CD8-positive, alpha-beta memory T cell (primary cell): ENCODE data around the gene TSPY2. TPM values are rescaled to one million over a fixed set of nuclear protein-coding genes. Genes with fewer than 3 reads are reported as not detected.
"Not testable (repeated sequence)": the region's sequence is repeated elsewhere in the genome, so short reads cannot be mapped to it uniquely, and the experiment has no call there.

Experiments
- CTCF ChIA-PET: fragments of 350-600 bp; sonication (Branson Sonifier 250); formaldehyde crosslinking; loops from one replicate; lab custom pipeline; 2021; ENCODE audit warnings: antibody characterized with exemption; lab: Charles Lee
- POLR2A ChIA-PET: fragments of 350-600 bp; sonication (Branson Sonifier 250); formaldehyde crosslinking; loops from one replicate; lab custom pipeline; 2021; ENCODE audit warnings: antibody characterized with exemption; lab: Charles Lee
- DNase-seq, 5 donors: peaks; one replicate each; pipeline versions ENCODE4 v3.0.0 to v3.0.0-alpha.2; 2020 to 2022; ENCODE audit warnings: mixed read lengths in 1 of 5
- H3K27ac ChIP-seq: one replicate; pipeline ENCODE4 v1.7.0; 2013; ENCODE audit warnings: low read depth, mild to moderate bottlenecking, low read length, moderate library complexity
- H3K27me3 ChIP-seq: 2 replicates; pipeline ENCODE4 v1.7.0; 2013; ENCODE audit warnings: low read length, mild to moderate bottlenecking; ENCODE audit not compliant: insufficient read depth, poor library complexity, severe bottlenecking
- H3K36me3 ChIP-seq: 2 replicates; pipeline ENCODE4 v1.7.0; 2013; ENCODE audit warnings: mild to moderate bottlenecking, low read length, moderate library complexity; ENCODE audit not compliant: insufficient read depth
- H3K4me1 ChIP-seq: 2 replicates; pipeline ENCODE4 v1.7.0; 2013; ENCODE audit warnings: mild to moderate bottlenecking, low read length, moderate library complexity; ENCODE audit not compliant: insufficient read depth
- H3K4me3 ChIP-seq: 2 replicates; pipeline ENCODE4 v1.7.0; 2013; ENCODE audit warnings: mild to moderate bottlenecking, low read length
- H3K9me3 ChIP-seq: 2 replicates; pipeline ENCODE4 v1.7.0; 2013; ENCODE audit warnings: mild to moderate bottlenecking, low read length
- H3K27ac Mint-ChIP-seq, 8 donors: one replicate each; pipeline ENCODE4 v1.8.0; 2020 to 2021; ENCODE audit warnings: mixed read lengths in 8 of 8, mild to moderate bottlenecking in 6 of 8, inconsistent platforms in 3 of 8, moderate library complexity in 3 of 8
- H3K27me3 Mint-ChIP-seq, 2 donors: one replicate each; pipeline ENCODE4 v1.8.0; 2020 to 2021; ENCODE audit warnings: mixed read lengths in 2 of 2, mild to moderate bottlenecking in 1 of 2, moderate library complexity in 1 of 2
- H3K36me3 Mint-ChIP-seq, 3 donors: one replicate each; pipeline ENCODE4 v1.8.0; 2020 to 2021; ENCODE audit warnings: mixed read lengths in 3 of 3, inconsistent platforms in 1 of 3, mild to moderate bottlenecking in 1 of 3
- H3K4me1 Mint-ChIP-seq, 3 donors: one replicate each; pipeline ENCODE4 v1.8.0; 2020 to 2021; ENCODE audit warnings: mixed read lengths in 3 of 3, inconsistent platforms in 1 of 3, mild to moderate bottlenecking in 1 of 3
- H3K4me3 Mint-ChIP-seq, 7 donors: one replicate each; pipeline ENCODE4 v1.8.0; 2020 to 2021; ENCODE audit warnings: mixed read lengths in 7 of 7, mild to moderate bottlenecking in 6 of 7, moderate library complexity in 4 of 7, inconsistent platforms in 2 of 7
- H3K9me3 Mint-ChIP-seq, 5 donors: one replicate each; pipeline ENCODE4 v1.8.0; 2020 to 2022; ENCODE audit warnings: mixed read lengths in 5 of 5, mild to moderate bottlenecking in 3 of 5, moderate library complexity in 2 of 5, inconsistent platforms in 1 of 5
- polyA plus RNA-seq: library from polyadenylated mRNA; unstranded; fragments of 300-500 nt; fragmentation: Illumina TruSeq; gene quantifications from one replicate; pipeline ENCODE4 v1.2.3, GENCODE V29; 2021
- total RNA-seq, 2 experiments: library from RNA; stranded (reverse); gene quantifications; one replicate each; pipeline ENCODE4 v1.2.3, GENCODE V29; 2021

The TSPY2 gene, protein sequence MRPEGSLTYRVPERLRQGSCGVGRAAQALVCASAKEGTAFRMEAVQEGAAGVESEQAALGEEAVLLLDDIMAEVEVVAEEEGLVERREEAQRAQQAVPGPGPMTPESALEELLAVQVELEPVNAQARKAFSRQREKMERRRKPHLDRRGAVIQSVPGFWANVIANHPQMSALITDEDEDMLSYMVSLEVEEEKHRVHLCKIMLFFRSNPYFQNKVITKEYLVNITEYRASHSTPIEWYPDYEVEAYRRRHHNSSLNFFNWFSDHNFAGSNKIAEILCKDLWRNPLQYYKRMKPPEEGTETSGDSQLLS
- total RNA-seq (not detected), polyA plus RNA-seq (not detected)

DNA sequence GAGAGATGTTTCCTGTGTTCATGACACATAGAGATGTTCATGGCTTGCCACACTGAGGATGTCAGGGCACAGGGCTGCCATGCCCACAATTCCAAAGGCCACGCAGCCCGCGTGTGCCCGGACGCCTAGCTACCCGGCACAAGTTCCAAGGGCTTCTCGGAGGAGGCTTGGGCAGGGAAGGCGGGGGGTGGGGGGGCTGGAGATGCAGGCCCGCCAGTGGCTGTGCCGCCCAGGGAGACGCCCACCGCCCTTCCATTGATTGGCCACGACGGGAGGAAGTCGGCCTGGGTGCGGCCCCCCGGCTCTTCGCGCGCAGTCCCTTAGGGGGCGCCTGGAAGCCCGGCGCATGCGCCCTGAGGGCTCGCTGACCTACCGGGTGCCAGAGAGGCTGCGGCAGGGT, at the start of gene TSPY2:
Gene TSPY2, plus strand, starts transcription at position 301 of the 400 bp plus-strand sequence. Its CDS starts 46 bp downstream, at position 347.
- H3K36me3 ChIP-seq, H3K9me3 ChIP-seq, DNase-seq, H3K4me3 Mint-ChIP-seq, H3K27me3 ChIP-seq, H3K4me1 Mint-ChIP-seq, H3K4me1 ChIP-seq, H3K27ac ChIP-seq, H3K36me3 Mint-ChIP-seq, H3K4me3 ChIP-seq, POLR2A ChIA-PET, H3K27ac Mint-ChIP-seq, CTCF ChIA-PET, H3K9me3 Mint-ChIP-seq, H3K27me3 Mint-ChIP-seq: not testable (repeated sequence)

DNA sequence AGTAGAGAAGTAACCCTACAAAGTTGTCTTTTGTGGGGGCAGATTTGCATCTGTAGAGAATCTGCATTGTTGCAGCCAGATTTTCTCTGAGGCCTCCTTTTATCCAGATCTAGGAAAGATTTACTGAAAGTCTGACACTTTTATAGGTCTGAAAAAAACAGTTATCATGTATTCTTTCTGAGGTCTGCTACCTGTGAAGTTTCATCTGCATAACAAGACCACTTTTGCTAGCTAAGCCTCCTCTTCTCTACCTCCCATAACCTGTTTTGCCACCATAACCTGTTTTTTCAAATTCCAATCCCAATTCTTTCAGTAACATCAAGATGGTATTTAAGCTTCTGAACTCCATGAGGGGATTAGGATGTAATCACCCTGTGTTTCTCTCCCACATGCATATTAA, 36.5 kb upstream of the TSPY2 start:
- H3K36me3 Mint-ChIP-seq, H3K27ac Mint-ChIP-seq, H3K36me3 ChIP-seq, H3K4me3 Mint-ChIP-seq, CTCF ChIA-PET, H3K27me3 ChIP-seq, POLR2A ChIA-PET, H3K27ac ChIP-seq, H3K4me1 Mint-ChIP-seq, H3K27me3 Mint-ChIP-seq, H3K9me3 Mint-ChIP-seq, H3K9me3 ChIP-seq, DNase-seq, H3K4me1 ChIP-seq, H3K4me3 ChIP-seq: not testable (repeated sequence)

DNA sequence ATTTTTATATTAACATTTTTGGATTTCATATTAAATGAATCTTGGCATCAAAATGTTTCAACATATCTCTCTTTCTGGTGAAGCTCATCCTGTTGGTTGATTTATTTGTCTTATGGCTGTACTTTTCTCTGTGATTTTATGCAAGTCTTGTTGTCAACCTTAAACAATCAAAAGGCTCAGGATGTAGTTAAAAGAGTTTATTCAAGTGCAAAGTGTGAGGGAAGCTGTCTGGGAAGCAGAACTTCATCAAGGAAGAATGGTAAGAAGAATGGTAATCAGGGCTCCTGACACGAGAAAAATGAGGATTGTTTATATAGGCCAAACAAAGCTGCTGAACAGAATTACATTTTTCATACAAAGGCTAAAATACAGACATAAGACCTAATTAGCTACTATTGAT, 29.0 kb upstream of the TSPY2 start:
- H3K4me3 Mint-ChIP-seq, H3K4me1 ChIP-seq, H3K27me3 Mint-ChIP-seq, H3K27ac Mint-ChIP-seq, H3K4me3 ChIP-seq, H3K9me3 ChIP-seq, CTCF ChIA-PET, H3K36me3 Mint-ChIP-seq, H3K27me3 ChIP-seq, H3K4me1 Mint-ChIP-seq, H3K9me3 Mint-ChIP-seq, DNase-seq, POLR2A ChIA-PET, H3K27ac ChIP-seq, H3K36me3 ChIP-seq: not testable (repeated sequence)

DNA sequence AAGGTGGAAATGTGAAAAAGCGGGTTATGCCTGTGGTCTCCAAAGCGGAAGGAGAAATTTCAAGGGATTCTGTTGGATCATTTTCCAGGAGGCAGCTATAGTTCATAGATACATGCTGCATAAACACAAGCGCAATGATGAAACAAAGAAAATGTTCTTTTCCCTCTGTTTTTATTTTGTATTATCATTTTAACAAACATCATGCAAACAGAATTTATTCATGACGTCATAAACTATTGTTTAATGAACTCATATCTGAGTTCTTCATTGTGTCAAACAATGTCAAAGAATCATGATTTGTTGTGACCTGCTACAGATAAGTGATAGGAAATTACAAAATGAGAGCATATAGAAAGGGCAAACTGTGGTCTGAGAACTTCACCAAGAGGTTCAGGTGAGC, 23.8 kb downstream of the TSPY2 start:
- POLR2A ChIA-PET, CTCF ChIA-PET, H3K4me3 ChIP-seq, H3K9me3 Mint-ChIP-seq, H3K27me3 ChIP-seq, H3K4me3 Mint-ChIP-seq, H3K27ac Mint-ChIP-seq, H3K36me3 ChIP-seq, H3K4me1 ChIP-seq, H3K27ac ChIP-seq, H3K4me1 Mint-ChIP-seq, H3K27me3 Mint-ChIP-seq, H3K36me3 Mint-ChIP-seq, H3K9me3 ChIP-seq, DNase-seq: not testable (repeated sequence)
